WI38 (cell line): ENCODE results near the gene SAE1.

Experiments
- H3K4me3 ChIP-seq: 2 replicates; pipeline ENCODE4 v1.5.1; 2011; ENCODE audit warnings: low read depth, mild to moderate bottlenecking, control low read depth, low read length
- CTCF ChIP-seq: IDR thresholded peaks from 2 replicates; pipeline ENCODE4 v1.5.1; 2012; ENCODE audit warnings: low read depth, mild to moderate bottlenecking, control low read depth, low read length

Gene SAE1

GRCh38 chr19:47144630-47145029 lies 14.0 kb downstream of the SAE1 start:
- no peak for TF ChIP-seq CTCF

GRCh38 chr19:47145639-47146486 lies 15.2 kb downstream of the SAE1 start:
- H3K4me3 ChIP-seq, result no peak overlapping the region
- no peak for TF ChIP-seq CTCF

More at GRCh38 chr19:47144630-47145029, 14.0 kb downstream of the SAE1 start:
- no peak overlapping the region for H3K4me3 ChIP-seq

GRCh38 chr19:47146920-47147319 lies 16.3 kb downstream of the SAE1 start:
- TF ChIP-seq CTCF, result no peak

GRCh38 chr19:47151627-47152026 lies 21.0 kb downstream of the SAE1 start:
- no peak overlapping the region for H3K4me3 ChIP-seq
- TF ChIP-seq CTCF, result no peak

More at GRCh38 chr19:47146920-47147319, 16.3 kb downstream of the SAE1 start:
- H3K4me3 ChIP-seq, result no peak overlapping the region

GRCh38 chr19:47152205-47152604 lies 21.6 kb downstream of the SAE1 start:
- no peak overlapping the region for H3K4me3 ChIP-seq
- TF ChIP-seq CTCF, result no peak

- H3K4me3 ChIP-seq, result no peak overlapping the region
- no peak for TF ChIP-seq CTCF
Observed at GRCh38 chr19:47152632-47153031, 22.0 kb downstream of the SAE1 start.

- TF ChIP-seq CTCF, result no peak
- H3K4me3 ChIP-seq, result no peak overlapping the region
Observed at GRCh38 chr19:47153266-47153665, 22.6 kb downstream of the SAE1 start.
